Brain microvascular endothelial cell (primary cell): ENCODE data around the gene CILP2.

Source experiments
- DNase-seq: peaks from one replicate; pipeline ENCODE4 v3.0.0-alpha.2; 2020
- H3K27ac ChIP-seq: fragments of 250-450 bp; sonication (Bioruptor Pico); 2 replicates; pipeline ENCODE4 v1.5.1; 2020; ENCODE audit warnings: mild to moderate bottlenecking, moderate library complexity
- H3K27me3 ChIP-seq: fragments of 250-450 bp; sonication (Bioruptor Pico); replicated peaks from 2 replicates; pipeline ENCODE4 v1.5.1; 2020; ENCODE audit warnings: mild to moderate bottlenecking
- H3K36me3 ChIP-seq: fragments of 250-450 bp; sonication (Bioruptor Pico); replicated peaks from 2 replicates; pipeline ENCODE4 v1.5.1; 2020; ENCODE audit warnings: mild to moderate bottlenecking
- H3K4me3 ChIP-seq: 2 replicates; pipeline ENCODE4 v1.5.1; 2011; ENCODE audit warnings: low read depth, mild to moderate bottlenecking, control low read depth, low read length, moderate library complexity
- CTCF ChIP-seq: IDR thresholded peaks from 2 replicates; pipeline ENCODE4 v1.5.1; 2011; ENCODE audit warnings: low read depth, mild to moderate bottlenecking, moderate library complexity, low read length, control low read depth, inconsistent platforms; ENCODE audit errors: missing control alignments
- in situ Hi-C: cut with HindIII; loops from 2 replicates; pipeline ENCODE4 v1.10.0; 2017; ENCODE audit warnings: low sequenced_read_pairs, low pct_ligation_motif_present

CILP2 gene

GRCh38 chr19:19538061-19538784, at the start of gene CILP2:
TSS of gene CILP2 (plus strand) at chr19:19538265. CDS start at chr19:19538350, 85 bp downstream.
- no peak for TF ChIP-seq CTCF
- in situ Hi-C loops = no loop called here
- no peak for DNase-seq
- Histone ChIP-seq H3K27me3 (peaks cover 15% of the 10 kb centered on the region), H3K36me3 (no peaks in the 10 kb centered on the region), H3K27ac (no peak within 1 kb of the TSS), H3K4me3 (no peak within 1 kb of the TSS)

GRCh38 chr19:19488875-19489690, 49.0 kb upstream of the CILP2 start:
- peak; percentile 92 for DNase-seq
- TF ChIP-seq CTCF = no peak
- no peak overlapping the region for H3K4me3 ChIP-seq
- peaks cover 7% of the 10 kb centered on the region for H3K36me3 ChIP-seq
- no peaks in the 10 kb centered on the region for H3K27me3 ChIP-seq
- in situ Hi-C loops = no loop called here
- H3K27ac ChIP-seq = peak overlapping the region; percentile 86

- H3K4me3 ChIP-seq = no peak overlapping the region
- no peak for TF ChIP-seq CTCF
- no peaks in the 10 kb centered on the region for H3K27me3 ChIP-seq
- no peak for DNase-seq
- in situ Hi-C loops = no loop called here
- peak overlapping the region; percentile 86 for H3K27ac ChIP-seq
- peaks cover 12% of the 10 kb centered on the region for H3K36me3 ChIP-seq
Measured at GRCh38 chr19:19489804-19490204, 48.3 kb upstream of the CILP2 start.

- Histone ChIP-seq H3K4me3 (no peak overlapping the region), H3K36me3 (peaks cover 12% of the 10 kb centered on the region), H3K27ac (peak overlapping the region; percentile 86), H3K27me3 (no peaks in the 10 kb centered on the region)
- DNase-seq = peak; percentile 77
- in situ Hi-C loops = no loop called here
- peak; percentile 85 for TF ChIP-seq CTCF
Measured at GRCh38 chr19:19490214-19490968, 47.7 kb upstream of the CILP2 start.

GRCh38 chr19:19491321-19492025, 46.6 kb upstream of the CILP2 start:
- no peak overlapping the region for H3K27ac ChIP-seq
- DNase-seq = no peak

More at GRCh38 chr19:19491321-19492025, 46.6 kb upstream of the CILP2 start:
- Histone ChIP-seq H3K4me3 (no peak overlapping the region), H3K36me3 (peaks cover 21% of the 10 kb centered on the region), H3K27me3 (no peaks in the 10 kb centered on the region)
- in situ Hi-C loops = no loop called here
- TF ChIP-seq CTCF = no peak
